ENCODE measurements around the gene SLC8A1. TPM values are rescaled to one million over a fixed set of nuclear protein-coding genes. Genes with fewer than 3 reads are reported as not detected.

Gene SLC8A1
- total RNA-seq, 1 experiment from 2014 or later: 1.7 TPM

GRCh38 chr2:40455661-40456060, 3.8 kb upstream of the SLC8A1 start:
- H3T11ph ChIP-seq (ENCODE audit: low read length): no peak overlapping the region

More at GRCh38 chr2:40455661-40456060, 3.8 kb upstream of the SLC8A1 start:
- peaks cover 4% of the 10 kb centered on the region for H3K4me1 ChIP-seq (ENCODE audit: insufficient read depth, low read length)
- Mint-ChIP-seq H3K9me3 (peaks cover 0 to 3% of the 10 kb centered on the region in 2 experiments; a peak in 2 of 5 replicates), H3K27ac (no peak overlapping the region), H3K4me3 (no peak overlapping the region), H3K27me3 (ENCODE audit: low read depth) (peaks cover 33% of the 10 kb centered on the region), H3K36me3 (ENCODE audit: insufficient read depth in 1 of 3, low read depth in 3 of 3) (no peaks in the 10 kb centered on the region), H3K4me1 (peaks cover 22 to 30% of the 10 kb centered on the region in 2 experiments)
- H2AFZ ChIP-seq (ENCODE audit: low read length): no peak overlapping the region
- H3K4ac ChIP-seq (ENCODE audit: low read depth, low read length): no peak overlapping the region
- H3K18ac ChIP-seq (ENCODE audit: insufficient read length, low read depth, low read length): no peak overlapping the region
- no peaks in the 10 kb centered on the region for H3K79me1 ChIP-seq (ENCODE audit: insufficient read depth, low read depth, low read length, poor library complexity, severe bottlenecking)
- H2BK15ac ChIP-seq (ENCODE audit: low read depth, low read length): no peak overlapping the region
- no peak overlapping the region for H2BK12ac ChIP-seq (ENCODE audit: insufficient read length, low read depth, low read length)
- H3K27ac ChIP-seq (ENCODE audit: insufficient read length, low read depth, low read length): no peak overlapping the region
- no peak overlapping the region for H4K91ac ChIP-seq (ENCODE audit: insufficient read length, low read depth, low read length)
- H3K56ac ChIP-seq (ENCODE audit: insufficient read length, low read depth, low read length): no peak overlapping the region
- no peak overlapping the region for H3K14ac ChIP-seq (ENCODE audit: insufficient read depth, low read length)
- peaks cover 5% of the 10 kb centered on the region; the same call in 1 of the 2 replicates for H3K27me3 ChIP-seq (ENCODE audit: insufficient read depth, low read length)
- no peak overlapping the region for H3K23ac ChIP-seq (ENCODE audit: insufficient read length, low read depth, low read length)
- no peak overlapping the region for H2BK20ac ChIP-seq (ENCODE audit: low read depth, low read length, poor library complexity, severe bottlenecking)
- peaks cover 9% of the 10 kb centered on the region for H3K23me2 ChIP-seq (ENCODE audit: insufficient read length, low read depth, low read length, poor library complexity, severe bottlenecking)
- no peak overlapping the region for H2BK120ac ChIP-seq (ENCODE audit: low read depth, low read length, poor library complexity, severe bottlenecking)
- WGBS (ENCODE audit: extremely low coverage, insufficient read length, low lambda C conversion rate): no CpG with 5 or more reads among the region's 5 CpGs
- H3K9ac ChIP-seq (ENCODE audit: extremely low read depth, insufficient read length, low read length): no peak overlapping the region
- no peak overlapping the region for H2AK5ac ChIP-seq (ENCODE audit: insufficient read length, low read length)
- no peak overlapping the region for H4K8ac ChIP-seq (replicated peaks; ENCODE audit: insufficient read length, low read depth, low read length)
- no peak overlapping the region for H3K4me2 ChIP-seq (ENCODE audit: insufficient read depth, insufficient read length, low read length)
- DNase-seq: no peak
- H3K9me3 ChIP-seq (ENCODE audit: control insufficient read depth, low read depth, low read length): no peaks in the 10 kb centered on the region
- H4K5ac ChIP-seq (ENCODE audit: insufficient read length, low read depth, low read length): no peak overlapping the region
- no peak overlapping the region for H2BK5ac ChIP-seq (ENCODE audit: insufficient read length, low read length)
- no peak for TF ChIP-seq CTCF (conservative IDR thresholded peaks at IDR 0.05)
- no peaks in the 10 kb centered on the region for H4K20me1 ChIP-seq (ENCODE audit: control insufficient read depth, insufficient read depth, insufficient read length)
- H3K79me2 ChIP-seq (ENCODE audit: insufficient read depth, low read length): no peaks in the 10 kb centered on the region; the same call in 1 of the 2 replicates

Data from H9 (cell line).